GM12801 (cell line): ENCODE results near the gene CYP2S1.

Source experiments
- CTCF ChIP-seq: IDR thresholded peaks from one replicate; pipeline ENCODE4 v1.5.1; 2011; ENCODE audit warnings: control low read depth; ENCODE audit not compliant: insufficient read length; ENCODE audit errors: extremely low read depth

CYP2S1 gene

GRCh38 chr19:41166944-41167804, 25.8 kb upstream of the CYP2S1 start:
- TF ChIP-seq CTCF, result no peak

- TF ChIP-seq CTCF, result no peak
Measured at GRCh38 chr19:41172297-41173164, 20.5 kb upstream of the CYP2S1 start.

- no peak for TF ChIP-seq CTCF
Measured at GRCh38 chr19:41174297-41174928, 18.6 kb upstream of the CYP2S1 start.

DNA sequence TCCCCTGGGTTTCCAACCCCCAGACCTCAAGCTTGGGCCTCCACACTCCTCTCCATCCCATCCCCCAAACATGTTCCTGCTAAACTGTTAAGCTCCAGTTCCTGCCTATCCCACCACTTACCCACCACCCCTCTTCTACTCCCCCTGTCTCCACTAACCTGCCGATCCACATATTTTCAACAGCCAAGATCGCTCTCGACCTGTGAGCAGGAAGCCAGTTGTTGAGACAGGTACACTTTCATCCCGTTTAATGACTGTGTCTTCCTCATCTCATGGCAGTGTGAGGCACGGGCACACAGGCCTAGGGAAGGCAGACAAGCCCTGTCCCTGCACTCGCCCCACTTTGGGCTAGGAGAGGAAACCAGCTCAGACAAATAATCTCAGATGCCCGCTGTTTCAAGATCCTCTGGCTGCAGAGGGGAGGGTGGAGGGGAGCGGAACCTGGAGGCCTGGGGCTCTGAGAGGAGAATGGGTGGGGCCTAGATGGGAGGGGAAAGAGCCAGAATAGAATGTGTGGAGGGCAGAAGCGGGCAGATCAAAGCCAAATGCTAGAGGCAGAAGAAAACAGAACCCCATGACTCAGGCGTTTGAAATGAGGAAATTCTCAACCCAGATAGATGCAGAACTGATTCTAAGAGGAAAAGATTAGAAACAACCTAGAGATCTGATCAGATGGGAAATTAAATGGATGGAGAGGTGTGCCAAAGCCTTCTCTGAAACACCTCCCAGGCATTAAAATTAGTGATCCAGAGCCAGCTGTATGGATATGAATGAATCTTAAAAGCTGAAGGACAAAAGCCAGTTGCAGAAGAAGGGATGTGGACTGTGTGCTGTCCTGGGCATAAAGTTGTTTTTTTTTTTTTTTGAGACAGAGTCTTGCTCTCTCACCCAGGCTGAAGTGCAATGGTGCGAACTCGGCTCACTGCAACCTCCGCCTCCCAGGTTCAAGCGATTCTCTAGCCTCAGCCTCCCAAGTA, 16.9 kb upstream of the CYP2S1 start:
- no peak for TF ChIP-seq CTCF

DNA sequence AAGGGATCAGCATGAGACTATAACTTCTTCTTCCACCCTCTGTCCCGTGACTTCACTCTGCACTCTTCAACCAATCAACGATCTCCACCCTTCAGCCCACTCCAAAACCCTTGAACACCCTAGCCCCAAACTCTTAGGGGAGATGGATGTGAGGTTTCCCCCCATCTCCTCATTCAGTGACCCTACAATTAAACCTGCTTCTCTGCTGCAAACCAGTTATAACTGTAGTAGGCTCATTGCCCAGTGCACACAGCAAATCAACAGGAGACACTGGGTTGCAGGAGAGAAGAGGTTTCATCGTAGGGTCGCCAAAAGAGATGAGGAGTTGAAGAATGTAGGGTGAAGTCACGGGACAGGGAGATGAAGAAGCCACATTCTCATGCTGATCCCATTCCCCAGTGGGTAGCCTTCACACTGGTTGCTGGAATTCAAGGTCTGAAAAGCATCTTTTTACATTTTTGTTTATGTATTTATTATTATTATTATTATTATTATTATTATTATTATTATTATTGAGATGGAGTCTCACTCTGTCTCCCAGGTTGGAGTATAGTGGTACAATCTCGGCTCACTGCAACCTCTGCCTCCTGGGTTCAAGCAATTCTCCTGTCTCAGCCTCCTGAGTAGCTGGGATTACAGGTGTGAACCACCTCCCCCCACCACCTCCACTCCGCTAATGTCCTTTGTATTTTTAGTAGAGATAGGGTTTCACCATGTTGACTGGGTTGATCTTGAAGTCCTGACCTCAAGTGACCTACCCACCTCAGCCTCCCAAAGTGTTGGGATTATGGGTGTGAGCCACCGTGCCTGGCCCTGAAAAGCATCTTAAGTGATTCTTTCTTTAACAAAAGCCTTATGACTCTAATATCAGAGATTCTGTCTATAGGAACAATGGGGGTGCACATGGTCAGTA, 5.8 kb upstream of the CYP2S1 start:
- no peak for TF ChIP-seq CTCF

GRCh38 chr19:41187884-41188279, 5.1 kb upstream of the CYP2S1 start:
- TF ChIP-seq CTCF, result no peak
